ENCODE results near the gene TMEM163.
"Not testable (repeated sequence)": the region's sequence is repeated elsewhere in the genome, so short reads cannot be mapped to it uniquely, and the experiment has no call there.

Gene TMEM163

DNA sequence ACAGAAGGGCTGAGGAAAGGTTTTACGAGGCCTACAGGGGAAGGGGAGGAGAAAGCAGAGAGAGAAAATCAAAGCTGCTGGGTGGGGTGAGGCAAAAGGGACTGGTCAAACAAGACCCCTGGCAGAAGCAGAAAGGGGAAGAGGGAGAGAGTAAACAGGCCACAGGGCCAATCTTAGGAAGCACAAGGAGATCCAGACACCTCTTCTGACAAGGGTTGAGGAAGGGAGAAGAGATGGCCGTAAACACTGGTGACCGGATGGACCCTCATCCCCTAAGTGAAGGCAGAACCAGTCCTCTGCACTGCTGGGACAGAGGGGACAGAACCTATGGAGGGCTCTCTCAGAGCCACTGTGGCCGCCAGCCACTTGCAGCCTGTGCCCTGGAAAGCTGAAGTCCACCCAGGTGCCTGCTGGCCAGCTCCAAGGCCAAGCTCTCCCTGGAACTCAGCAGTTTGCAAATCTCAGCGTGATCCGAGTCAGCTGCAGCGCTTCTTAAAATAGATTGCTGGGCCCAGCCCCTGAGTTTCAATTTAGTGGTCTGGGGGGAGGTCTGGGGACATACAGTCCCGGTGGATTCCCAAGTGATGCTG, 108.8 kb downstream of the TMEM163 start:
- DNase-seq: peak; percentile 29

GRCh38 chr2:134603966-134604365, 114.8 kb downstream of the TMEM163 start:
- no peak for DNase-seq

GRCh38 chr2:134602666-134603065, 116.1 kb downstream of the TMEM163 start:
- no peak for DNase-seq

- DNase-seq: no peak
Observed at GRCh38 chr2:134601264-134601663, 117.5 kb downstream of the TMEM163 start.

DNA sequence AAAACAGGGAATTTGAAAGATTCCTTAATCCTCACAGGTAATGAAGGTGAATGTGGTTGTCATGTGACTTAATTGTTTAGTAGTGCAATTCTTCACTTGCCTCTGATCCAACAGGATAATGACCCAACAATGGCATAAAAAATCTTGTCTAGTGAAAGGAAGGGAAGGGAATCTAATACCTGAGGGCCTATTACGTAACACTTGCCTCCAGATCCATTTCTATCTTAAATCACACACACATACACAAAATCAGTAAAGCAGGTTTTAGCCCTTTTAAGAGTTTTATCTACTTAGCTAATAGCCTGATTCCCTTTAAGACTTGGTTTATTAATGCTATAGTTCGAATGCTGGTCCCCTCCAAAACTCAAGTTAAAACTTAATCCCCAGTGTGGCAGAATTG, 118.6 kb downstream of the TMEM163 start:
- no peak for DNase-seq

DNA sequence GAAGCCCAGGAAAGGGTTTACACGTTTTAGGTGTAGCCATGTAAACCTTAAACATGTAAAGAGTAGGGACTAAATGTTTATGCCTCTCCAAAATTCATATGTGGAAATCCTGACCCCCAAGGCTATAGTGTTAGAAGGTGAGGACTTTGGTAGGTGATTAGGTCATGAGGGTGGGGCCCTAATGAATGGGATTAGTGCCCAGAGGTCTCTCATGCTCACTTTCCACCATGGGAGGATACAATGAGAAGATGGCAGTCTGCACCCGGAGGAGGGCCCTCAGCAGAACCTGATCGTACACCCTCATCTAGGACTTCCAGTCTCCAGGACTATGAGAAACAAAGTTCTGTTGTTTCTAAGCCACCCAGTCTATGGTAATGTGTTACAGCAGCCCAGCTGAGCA, 119.6 kb downstream of the TMEM163 start:
- no peak for DNase-seq

GRCh38 chr2:134594399-134594798, 124.4 kb downstream of the TMEM163 start:
- no peak for DNase-seq

DNA sequence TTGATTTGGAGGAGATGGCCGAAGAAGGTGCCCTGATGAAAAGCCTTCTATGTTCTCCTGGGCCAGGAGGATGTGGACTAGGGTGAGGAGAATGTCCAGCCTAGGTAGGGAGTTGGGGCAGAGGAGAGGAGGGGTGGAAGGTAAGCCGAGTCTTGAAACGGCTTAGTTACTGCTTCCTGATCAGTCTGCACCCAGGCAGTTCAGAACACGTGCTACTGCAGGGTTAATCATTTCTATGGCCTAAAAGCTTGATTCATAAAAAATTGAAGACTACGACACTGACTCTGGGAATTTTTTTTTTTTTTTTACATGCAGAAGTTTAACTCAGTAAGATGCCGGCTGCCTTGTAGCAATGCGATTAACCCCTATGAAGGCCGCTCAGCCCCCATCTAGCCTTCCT, 125.3 kb downstream of the TMEM163 start:
- DNase-seq: no peak

GRCh38 chr2:134592377-134592776, 126.4 kb downstream of the TMEM163 start:
- no peak for DNase-seq

DNA sequence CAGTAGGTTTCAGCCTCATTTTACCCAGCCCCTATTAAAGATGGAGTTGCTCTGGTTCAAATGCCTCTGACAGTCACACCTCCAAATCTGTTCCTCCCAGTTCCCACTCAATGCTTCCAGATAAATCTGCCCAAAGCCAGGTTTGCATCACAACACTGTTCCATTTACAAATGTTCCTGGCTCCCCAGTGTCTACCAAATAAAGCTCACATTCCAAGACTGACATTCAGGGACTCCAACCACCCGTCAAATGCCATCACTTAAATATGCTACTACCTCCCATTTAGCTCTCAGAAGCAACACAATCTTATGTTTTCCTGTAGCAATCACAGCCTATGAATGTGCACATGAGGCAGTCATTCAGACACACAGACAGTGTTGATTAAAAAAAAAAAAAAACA, 127.3 kb downstream of the TMEM163 start:
- no peak for DNase-seq

- no peak for DNase-seq
Observed at GRCh38 chr2:134590679-134591078, 128.1 kb downstream of the TMEM163 start.

DNA sequence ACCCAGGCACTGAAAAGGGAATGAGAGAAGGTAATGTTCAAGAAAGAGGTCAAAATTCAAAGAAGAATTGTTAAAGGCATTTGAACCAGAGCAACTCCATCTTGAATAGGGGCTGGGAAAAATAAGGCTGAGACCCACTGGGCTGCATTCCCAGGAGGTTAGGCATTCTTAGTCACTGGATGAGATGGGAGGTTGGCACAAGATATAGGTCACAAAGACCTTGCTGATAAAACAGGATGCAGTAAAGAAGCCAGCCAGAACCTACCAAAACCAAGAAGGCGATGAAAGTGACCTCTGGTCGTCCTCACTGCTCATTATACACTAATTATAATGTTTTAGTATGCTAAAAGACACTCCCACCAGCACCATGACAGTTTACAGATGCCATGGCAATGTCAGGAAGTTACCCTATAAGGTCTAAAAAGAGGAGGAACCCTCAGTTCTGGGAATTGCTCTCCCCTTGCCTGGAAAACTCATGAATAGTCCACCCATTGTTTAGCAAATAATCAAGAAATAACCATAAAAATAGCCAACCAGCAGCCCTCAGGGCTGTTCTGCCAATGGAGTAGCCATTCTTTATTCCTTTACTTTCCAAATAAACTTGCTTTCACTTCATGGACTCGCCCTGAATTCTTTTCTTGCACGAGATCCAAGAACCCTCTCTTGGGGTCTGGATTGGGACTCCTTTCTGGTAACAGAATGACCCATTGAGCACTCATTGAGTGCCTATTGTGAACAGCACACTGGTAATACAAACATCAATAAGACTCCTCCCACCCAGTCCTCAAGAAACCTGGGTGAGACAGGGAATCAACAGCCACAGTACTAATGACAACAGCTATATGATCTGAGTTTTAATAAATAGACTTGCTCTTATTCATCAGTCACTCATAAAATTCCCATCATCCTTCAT, 129.4 kb downstream of the TMEM163 start:
- not testable (repeated sequence) for DNase-seq

DNA sequence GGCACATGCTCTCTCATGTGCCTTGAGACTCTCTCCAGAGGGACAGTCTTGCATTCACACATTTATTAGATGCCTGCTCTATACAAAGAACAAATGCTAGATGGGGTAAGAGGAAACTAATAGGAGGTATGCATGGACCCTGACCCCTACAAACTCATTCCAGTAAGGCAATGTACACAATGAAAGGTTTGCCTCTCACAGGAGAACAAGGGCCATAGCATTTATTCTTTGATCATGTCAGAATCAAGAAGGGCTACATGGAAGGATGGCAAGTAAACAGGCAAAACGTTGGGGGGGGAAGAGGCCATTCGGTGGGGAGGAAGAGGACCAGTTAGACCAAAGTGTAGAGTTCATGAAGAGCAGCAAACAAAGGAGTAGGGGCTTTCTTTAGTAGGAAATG, 130.2 kb downstream of the TMEM163 start:
- no peak for DNase-seq

DNA sequence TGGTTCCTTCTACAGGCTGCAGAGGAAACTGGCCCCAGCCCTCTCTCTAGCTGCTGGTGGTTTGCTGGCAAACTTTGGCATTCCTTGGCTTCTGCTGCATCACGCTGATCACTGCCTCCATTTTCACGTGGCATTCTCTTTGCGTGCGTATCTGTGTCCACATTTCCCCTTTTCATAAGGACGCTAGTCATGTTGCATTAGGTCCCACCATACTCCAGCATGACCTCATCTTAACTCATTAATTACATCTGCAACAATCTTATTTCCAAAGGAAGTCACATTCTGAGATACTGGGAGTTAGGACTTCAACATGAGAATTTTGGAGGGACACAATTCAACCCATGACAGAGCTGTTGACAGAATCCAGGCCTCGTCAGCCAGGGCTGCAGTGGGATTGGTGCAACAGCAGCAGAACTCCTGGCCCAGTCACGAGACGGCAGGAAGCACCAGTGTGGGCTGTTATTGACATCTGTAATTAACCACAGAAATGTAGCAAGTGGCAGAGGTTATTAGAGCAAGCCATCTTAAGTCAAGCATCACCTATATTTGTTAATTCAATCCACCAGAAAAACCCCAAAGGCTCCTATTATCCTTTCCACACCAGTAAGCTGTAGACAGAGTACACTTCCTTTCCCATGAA, 132.4 kb downstream of the TMEM163 start:
- no peak for DNase-seq

GRCh38 chr2:134583997-134584520, 134.7 kb downstream of the TMEM163 start:
- no peak for DNase-seq

GRCh38 chr2:134583462-134583861, 135.3 kb downstream of the TMEM163 start:
- DNase-seq: no peak

- DNase-seq: no peak
Observed at GRCh38 chr2:134582547-134582899, 136.3 kb downstream of the TMEM163 start.

DNA sequence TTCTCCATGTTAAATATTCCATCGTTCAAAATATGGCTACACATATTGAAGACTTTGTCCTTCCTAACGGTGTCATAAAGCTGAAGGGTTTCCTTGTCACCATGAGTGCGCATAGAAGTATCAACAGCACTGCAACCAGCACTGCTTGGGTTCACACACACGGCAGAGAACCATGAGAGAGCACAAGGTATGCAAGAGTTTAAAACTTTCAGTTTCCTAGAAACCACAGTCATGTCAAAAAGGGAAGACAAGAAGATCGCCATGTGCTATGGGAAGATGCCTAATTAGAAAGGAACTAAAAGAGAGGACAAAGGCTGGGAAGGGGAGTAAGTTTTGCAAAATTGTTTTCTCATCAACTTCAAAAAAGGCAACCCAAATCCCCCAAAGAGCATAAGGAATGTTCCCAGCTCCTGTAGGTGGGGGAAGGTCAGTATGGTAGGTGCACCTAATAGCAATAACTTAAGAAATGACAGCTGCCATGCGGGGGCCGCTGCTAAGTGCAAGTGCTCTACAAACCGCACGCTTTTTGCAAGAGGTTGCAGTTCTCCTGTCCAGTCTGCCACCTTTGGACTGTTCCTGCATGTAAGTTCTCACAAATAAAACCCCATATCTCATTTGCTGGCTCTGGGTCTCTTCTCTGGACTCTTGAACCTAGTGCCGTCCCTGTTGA, 136.8 kb downstream of the TMEM163 start:
- DNase-seq: no peak

DNA sequence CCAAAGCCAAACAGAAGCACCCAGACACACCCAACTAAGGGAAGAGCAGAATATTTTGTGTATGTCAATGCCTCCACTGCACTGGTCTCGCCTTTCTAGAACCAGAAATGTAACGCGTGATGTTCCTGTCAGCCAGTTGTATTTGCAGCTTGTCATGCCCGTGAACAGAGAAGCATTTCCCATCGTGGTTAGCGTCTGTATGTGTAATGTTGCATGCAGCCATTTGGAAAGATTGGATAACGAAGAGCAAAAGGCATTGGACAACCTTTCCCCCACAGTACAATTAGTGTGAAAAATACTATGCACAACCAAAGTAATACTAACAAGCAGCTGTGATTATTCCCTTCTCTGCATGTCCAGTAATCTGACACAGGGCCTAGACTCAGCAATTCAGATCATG, 140.5 kb downstream of the TMEM163 start:
- DNase-seq: no peak

DNA sequence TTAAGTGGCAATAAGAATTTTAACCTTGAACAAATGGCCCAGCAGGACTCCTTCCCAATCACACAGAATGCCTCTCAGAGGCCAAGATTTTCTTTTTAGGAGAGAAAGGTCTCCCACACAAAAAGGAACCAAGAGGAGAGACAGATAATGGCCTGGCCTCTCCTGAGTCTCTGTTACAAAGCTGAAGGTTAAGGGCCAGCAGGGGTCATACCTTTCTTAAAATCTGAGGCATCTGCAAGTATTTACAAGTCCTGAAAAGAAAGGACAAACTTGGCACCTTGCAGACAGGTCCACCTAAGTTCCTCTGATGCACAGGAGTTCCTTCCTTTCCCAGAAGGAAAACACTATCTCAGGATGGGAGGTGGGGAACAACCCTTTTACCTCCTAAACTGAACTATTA, 142.3 kb downstream of the TMEM163 start:
- no peak for DNase-seq

DNA sequence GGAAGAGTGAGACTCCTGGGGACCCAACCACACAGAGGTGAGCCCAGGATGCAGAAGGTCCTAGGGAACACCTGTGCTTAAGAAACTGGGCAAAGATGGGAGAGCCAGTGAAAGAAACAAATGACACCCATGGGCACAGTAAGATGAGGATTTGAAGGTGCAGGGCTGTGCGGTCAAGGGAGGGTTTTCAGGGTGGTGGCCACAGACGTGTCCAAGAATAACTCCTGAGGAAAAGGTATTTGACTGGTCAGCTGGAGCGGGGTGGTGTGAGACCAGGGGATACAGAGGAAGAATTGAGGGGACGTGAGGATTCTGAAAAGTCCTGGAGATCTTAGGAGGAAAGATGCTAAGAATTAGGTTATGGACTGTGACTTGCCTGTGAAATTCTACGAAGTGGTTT, 142.9 kb downstream of the TMEM163 start:
- no peak for DNase-seq

- DNase-seq: peak; percentile 49
Observed at GRCh38 chr2:134574611-134575330, 144.0 kb downstream of the TMEM163 start.

DNA sequence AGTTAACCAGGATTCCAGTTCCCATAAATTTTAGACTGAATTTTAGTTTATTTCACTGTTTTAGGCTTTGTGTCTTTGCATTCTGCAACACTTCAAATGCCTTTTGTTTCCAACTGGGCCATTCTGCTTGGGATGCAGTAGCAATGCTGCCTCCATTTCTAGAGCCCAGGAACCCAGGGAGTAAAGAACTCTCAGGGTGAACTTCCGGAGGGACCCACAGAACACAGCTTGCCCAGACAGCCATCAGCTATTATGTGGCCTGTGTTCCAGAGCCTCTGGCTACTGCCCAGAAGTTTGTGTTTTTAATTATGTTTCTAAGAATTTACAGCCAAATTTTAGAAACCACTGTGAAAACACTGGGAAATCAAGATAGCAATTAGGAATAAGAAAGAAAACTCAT, 145.1 kb downstream of the TMEM163 start:
- DNase-seq: no peak

Measured in femur (tissue), 1 donor.